22Rv1 (cell line): Measurements from ENCODE around the gene SOX2.

Source experiments
- CTCF ChIP-seq: fragments of 450-650 bp; IDR thresholded peaks from 2 replicates; pipeline ENCODE4 v1.5.1; 2017; ENCODE audit warnings: mild to moderate bottlenecking
- ZFX ChIP-seq: fragments of 450-650 bp; IDR thresholded peaks from 2 replicates; pipeline ENCODE4 v1.6.1; 2017; ENCODE audit warnings: antibody characterized with exemption, borderline replicate concordance

- peak; percentile 92 for TF ChIP-seq CTCF
- no peak for TF ChIP-seq ZFX
Measured at GRCh38 chr3:181709537-181710279, 2.0 kb upstream of the SOX2 start.
